Measurements from ENCODE around the gene RBM7. TPM values are rescaled to one million over a fixed set of nuclear protein-coding genes. Genes with fewer than 3 reads are reported as not detected.

RBM7 gene
- total RNA-seq, 1 experiment from 2014 or later, result 27.9 TPM

- intact Hi-C loops (cut with micrococcal nuclease), result no loop called here
- BruUV-seq (replicated peaks), result no TSS peak
- RAD21 ChIA-PET (ENCODE audit: low non-redundant PET in 1 of 2, low total read pairs in 2 of 2, uncharacterized antibody in 2 of 2, unreplicated experiment in 2 of 2), result no interaction called here
- Histone ChIP-seq H3K79me2 (ENCODE audit: insufficient read depth, low read length) (no peaks in the 10 kb centered on the region), H3K9me3 (ENCODE audit: control insufficient read depth in 1 of 2, insufficient read depth in 1 of 2, low read depth in 1 of 2, low read length in 2 of 2) (no peaks in the 10 kb centered on the region), H3K27me3 (ENCODE audit: insufficient read depth, low read length) (0 out of 2 replicates have a peak, but pooled peaks cover 3% of the 10 kb centered on the region), H3K27ac (ENCODE audit: low read depth, low read length) (no peak overlapping the region), H3K4me2 (ENCODE audit: low read length) (no peak overlapping the region), H3K4me3 (replicated peaks in 1 of 2; ENCODE audit: low read depth in 1 of 2, low read length in 2 of 2) (no peak overlapping the region), H4K20me1 (ENCODE audit: insufficient read depth) (no peaks in the 10 kb centered on the region), H3K9ac (ENCODE audit: low read length) (no peak overlapping the region), H3K36me3 (ENCODE audit: control insufficient read depth in 1 of 2, insufficient read depth in 2 of 2, low read length in 2 of 2) (no peaks in the 10 kb centered on the region), H3K4me1 (ENCODE audit: control insufficient read depth in 1 of 2, insufficient read depth in 2 of 2, low read length in 2 of 2) (no peaks in the 10 kb centered on the region), H3K9me2 (ENCODE audit: insufficient read depth) (no peaks in the 10 kb centered on the region), H2AFZ (ENCODE audit: low read depth, low read length, poor library complexity, severe bottlenecking) (no peak overlapping the region)
- TF ChIP-seq, protein P1, sequence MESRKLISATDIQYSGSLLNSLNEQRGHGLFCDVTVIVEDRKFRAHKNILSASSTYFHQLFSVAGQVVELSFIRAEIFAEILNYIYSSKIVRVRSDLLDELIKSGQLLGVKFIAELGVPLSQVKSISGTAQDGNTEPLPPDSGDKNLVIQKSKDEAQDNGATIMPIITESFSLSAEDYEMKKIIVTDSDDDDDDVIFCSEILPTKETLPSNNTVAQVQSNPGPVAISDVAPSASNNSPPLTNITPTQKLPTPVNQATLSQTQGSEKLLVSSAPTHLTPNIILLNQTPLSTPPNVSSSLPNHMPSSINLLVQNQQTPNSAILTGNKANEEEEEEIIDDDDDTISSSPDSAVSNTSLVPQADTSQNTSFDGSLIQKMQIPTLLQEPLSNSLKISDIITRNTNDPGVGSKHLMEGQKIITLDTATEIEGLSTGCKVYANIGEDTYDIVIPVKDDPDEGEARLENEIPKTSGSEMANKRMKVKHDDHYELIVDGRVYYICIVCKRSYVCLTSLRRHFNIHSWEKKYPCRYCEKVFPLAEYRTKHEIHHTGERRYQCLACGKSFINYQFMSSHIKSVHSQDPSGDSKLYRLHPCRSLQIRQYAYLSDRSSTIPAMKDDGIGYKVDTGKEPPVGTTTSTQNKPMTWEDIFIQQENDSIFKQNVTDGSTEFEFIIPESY (IDR thresholded peaks at IDR 0.05; ENCODE audit: extremely low read depth, insufficient replicate concordance, low read length), result no peak
- TF ChIP-seq SIN3A (IDR thresholded peaks at IDR 0.05; ENCODE audit: low read depth) (no peak), YY1 (IDR thresholded peaks at IDR 0.05; ENCODE audit: extremely low read depth, insufficient replicate concordance, low read depth, low read length) (no peak), POLR2AphosphoS5 (IDR thresholded peaks at IDR 0.05; ENCODE audit: low read depth, low read length) (no peak), EGR1 (IDR thresholded peaks at IDR 0.05; ENCODE audit: low read depth) (no peak), MAX (IDR thresholded peaks at IDR 0.05) (no peak), EZH2phosphoT487 (IDR thresholded peaks at IDR 0.05; ENCODE audit: borderline replicate concordance) (no peak), SRF (IDR thresholded peaks at IDR 0.05; ENCODE audit: low read depth) (no peak), POLR2A (IDR thresholded peaks at IDR 0.05; ENCODE audit: borderline replicate concordance, extremely low read depth, insufficient read depth, insufficient read length) (no peak), CTCF (IDR thresholded peaks at IDR 0.05 in 2 of 3, conservative IDR thresholded peaks at IDR 0.05 in 1 of 3; ENCODE audit: borderline replicate concordance in 1 of 3, insufficient read depth in 1 of 3, low read depth in 2 of 3, low read length in 2 of 3) (no peak), RAD21 (IDR thresholded peaks at IDR 0.05; ENCODE audit: low read depth) (no peak), SP1 (IDR thresholded peaks at IDR 0.05; ENCODE audit: low read depth) (no peak), CBX3 (IDR thresholded peaks at IDR 0.05; ENCODE audit: low read depth) (no peak), ZNF274 (IDR thresholded peaks at IDR 0.05; ENCODE audit: low read depth, low read length) (no peak), FOSL1 (IDR thresholded peaks at IDR 0.05; ENCODE audit: low read depth) (no peak), TCF7L2 (IDR thresholded peaks at IDR 0.05; ENCODE audit: borderline replicate concordance, extremely low read depth, insufficient read depth, insufficient read length) (no peak), ZFX (IDR thresholded peaks at IDR 0.05) (no peak), ATF3 (IDR thresholded peaks at IDR 0.05) (no peak)
- TF ChIP-seq, protein P2, sequence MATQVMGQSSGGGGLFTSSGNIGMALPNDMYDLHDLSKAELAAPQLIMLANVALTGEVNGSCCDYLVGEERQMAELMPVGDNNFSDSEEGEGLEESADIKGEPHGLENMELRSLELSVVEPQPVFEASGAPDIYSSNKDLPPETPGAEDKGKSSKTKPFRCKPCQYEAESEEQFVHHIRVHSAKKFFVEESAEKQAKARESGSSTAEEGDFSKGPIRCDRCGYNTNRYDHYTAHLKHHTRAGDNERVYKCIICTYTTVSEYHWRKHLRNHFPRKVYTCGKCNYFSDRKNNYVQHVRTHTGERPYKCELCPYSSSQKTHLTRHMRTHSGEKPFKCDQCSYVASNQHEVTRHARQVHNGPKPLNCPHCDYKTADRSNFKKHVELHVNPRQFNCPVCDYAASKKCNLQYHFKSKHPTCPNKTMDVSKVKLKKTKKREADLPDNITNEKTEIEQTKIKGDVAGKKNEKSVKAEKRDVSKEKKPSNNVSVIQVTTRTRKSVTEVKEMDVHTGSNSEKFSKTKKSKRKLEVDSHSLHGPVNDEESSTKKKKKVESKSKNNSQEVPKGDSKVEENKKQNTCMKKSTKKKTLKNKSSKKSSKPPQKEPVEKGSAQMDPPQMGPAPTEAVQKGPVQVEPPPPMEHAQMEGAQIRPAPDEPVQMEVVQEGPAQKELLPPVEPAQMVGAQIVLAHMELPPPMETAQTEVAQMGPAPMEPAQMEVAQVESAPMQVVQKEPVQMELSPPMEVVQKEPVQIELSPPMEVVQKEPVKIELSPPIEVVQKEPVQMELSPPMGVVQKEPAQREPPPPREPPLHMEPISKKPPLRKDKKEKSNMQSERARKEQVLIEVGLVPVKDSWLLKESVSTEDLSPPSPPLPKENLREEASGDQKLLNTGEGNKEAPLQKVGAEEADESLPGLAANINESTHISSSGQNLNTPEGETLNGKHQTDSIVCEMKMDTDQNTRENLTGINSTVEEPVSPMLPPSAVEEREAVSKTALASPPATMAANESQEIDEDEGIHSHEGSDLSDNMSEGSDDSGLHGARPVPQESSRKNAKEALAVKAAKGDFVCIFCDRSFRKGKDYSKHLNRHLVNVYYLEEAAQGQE (IDR thresholded peaks at IDR 0.05; ENCODE audit: low read depth), result no peak
- POLR2A ChIA-PET, result interaction anchor here (1.3 kb wide), 1 partner anchor 10 kb away, joined by 3 read pairs; no protein-coding TSS in a partner anchor
- DNase-seq (ENCODE audit: low read depth, low spot score) (no peak), ATAC-seq (no peak)
- CTCF ChIA-PET, result no interaction called here
Measured at GRCh38 chr11:114386131-114386530, 14.3 kb upstream of the RBM7 start.

Data from HCT116 (cell line).